B cell (primary cell): ENCODE measurements around the gene DGKB. TPM values are rescaled to one million over a fixed set of nuclear protein-coding genes. Genes with fewer than 3 reads are reported as not detected.

ENCODE experiments used
- ATAC-seq: fragments of 200-7000 bp; cut with Tn5 transposase; one replicate; pipeline ENCODE4 v1.10.0; 2021; ENCODE audit warnings: low read depth, mild to moderate bottlenecking, moderate number of reproducible peaks, moderate library complexity
- CTCF ChIA-PET: fragments of 350-600 bp; sonication (Branson Sonifier 250); formaldehyde crosslinking; loops from one replicate; lab custom pipeline; 2021; ENCODE audit warnings: antibody characterized with exemption, inconsistent platforms; lab: Charles Lee
- POLR2A ChIA-PET: fragments of 350-600 bp; sonication (Branson Sonifier 250); formaldehyde crosslinking; loops from one replicate; lab custom pipeline; 2021; ENCODE audit warnings: antibody characterized with exemption; lab: Charles Lee
- DNase-seq: peaks from one replicate; pipeline ENCODE4 v3.0.0; 2013
- H2AFZ ChIP-seq: 2 replicates; pipeline ENCODE4 v1.6.1; 2012; ENCODE audit warnings: mild to moderate bottlenecking, low read depth, low read length; ENCODE audit not compliant: insufficient read depth, poor library complexity, severe bottlenecking
- H3K27ac ChIP-seq, 2 donors: 1 replicate in 1 of 2; 2 replicates in 1 of 2; pipeline ENCODE4 v1.5.1; 2012 to 2013; ENCODE audit warnings: low read length in 2 of 2, mild to moderate bottlenecking in 2 of 2, moderate library complexity in 1 of 2
- H3K27me3 ChIP-seq, 4 experiments: fragments of 200-600 bp in 1 of 4; sonication (generic) in 1 of 4; replicated peaks in 1 of 4; 1 replicate in 2 of 4; 2 replicates in 2 of 4; pipeline versions ENCODE4 v1.6.1 to v1.7.0; 2013 to 2016; ENCODE audit warnings: low read length in 3 of 4, mild to moderate bottlenecking in 2 of 4, mixed read lengths in 1 of 4, moderate library complexity in 1 of 4; ENCODE audit not compliant: insufficient read depth in 4 of 4, control insufficient read depth in 3 of 4; ENCODE audit errors: control extremely low read depth in 1 of 4
- H3K36me3 ChIP-seq, 2 experiments: replicated peaks in 1 of 2; 1 replicate in 1 of 2; 2 replicates in 1 of 2; pipeline versions ENCODE4 v1.6.1 to v1.7.1; 2013; ENCODE audit warnings: low read length in 1 of 2; ENCODE audit not compliant: insufficient read depth in 2 of 2, control insufficient read depth in 1 of 2; ENCODE audit errors: control extremely low read depth in 1 of 2, extremely low read depth in 1 of 2
- H3K4me1 ChIP-seq, 2 donors: fragments of 200-600 bp in 1 of 2; sonication (generic) in 1 of 2; 1 replicate in 1 of 2; 2 replicates in 1 of 2; pipeline versions ENCODE4 v1.5.1 to v1.6.1; 2013 to 2017; ENCODE audit warnings: low read length in 2 of 2; ENCODE audit not compliant: control insufficient read depth in 2 of 2, insufficient read depth in 2 of 2
- H3K4me2 ChIP-seq: replicated peaks from 2 replicates; pipeline ENCODE3; 2012; ENCODE audit warnings: mild to moderate bottlenecking, low read depth, low read length; ENCODE audit not compliant: poor library complexity, severe bottlenecking
- H3K4me3 ChIP-seq, 5 experiments: fragments of 200-600 bp in 1 of 5; sonication (generic) in 1 of 5; 1 replicate in 3 of 5; 2 replicates in 2 of 5; pipeline versions ENCODE4 v1.5.1 to v1.7.0; 2011 to 2016; ENCODE audit warnings: low read length in 4 of 5, mild to moderate bottlenecking in 4 of 5, low read depth in 2 of 5, control low read depth in 1 of 5, moderate library complexity in 1 of 5; ENCODE audit not compliant: insufficient read depth in 1 of 5; ENCODE audit errors: control extremely low read depth in 1 of 5, extremely low read depth in 1 of 5
- H3K79me2 ChIP-seq: fragments of 200-600 bp; sonication (generic); one replicate; pipeline ENCODE4 v1.6.0; 2016; ENCODE audit warnings: low read length; ENCODE audit not compliant: control insufficient read depth, insufficient read depth
- H3K9ac ChIP-seq: fragments of 200-600 bp; sonication (generic); 2 replicates; pipeline ENCODE4 v1.6.1; 2017; ENCODE audit warnings: mild to moderate bottlenecking, low read length, moderate library complexity
- H3K9me3 ChIP-seq, 3 donors: one replicate each; pipeline versions ENCODE4 v1.6.1 to v1.7.1; 2013; ENCODE audit warnings: low read length in 2 of 3; ENCODE audit not compliant: control insufficient read depth in 2 of 3, insufficient read depth in 1 of 3; ENCODE audit errors: control extremely low read depth in 1 of 3
- H4K20me1 ChIP-seq: 2 replicates; pipeline ENCODE4 v1.6.0; 2012; ENCODE audit warnings: mild to moderate bottlenecking, low read length; ENCODE audit not compliant: insufficient read depth, control insufficient read depth, poor library complexity, severe bottlenecking
- H3K27ac Mint-ChIP-seq: one replicate; pipeline ENCODE4 v1.8.0; 2021; ENCODE audit warnings: mixed read lengths
- H3K27me3 Mint-ChIP-seq: one replicate; pipeline ENCODE4 v1.8.0; 2021; ENCODE audit warnings: mixed read lengths
- H3K4me1 Mint-ChIP-seq: one replicate; pipeline ENCODE4 v1.8.0; 2021; ENCODE audit warnings: mixed read lengths
- H3K4me3 Mint-ChIP-seq: one replicate; pipeline ENCODE4 v1.8.0; 2021; ENCODE audit warnings: mixed read lengths
- H3K9me3 Mint-ChIP-seq: one replicate; pipeline ENCODE4 v1.8.0; 2022; ENCODE audit warnings: mixed read lengths; ENCODE audit not compliant: insufficient read depth
- CTCF ChIP-seq: fragments of 200-600 bp; IDR thresholded peaks from one replicate; pipeline ENCODE4 v1.8.0; 2022; ENCODE audit warnings: antibody characterized with exemption, mild to moderate bottlenecking
- EZH2 ChIP-seq: IDR thresholded peaks from 2 replicates; pipeline ENCODE4 v1.6.1; 2012; ENCODE audit warnings: borderline replicate concordance, low read depth, mild to moderate bottlenecking, moderate library complexity, low read length; ENCODE audit not compliant: insufficient read depth, poor library complexity, severe bottlenecking
- WGBS: methylation state at CpG from one replicate; pipeline ENCODE4 v1.1.5; 2013; ENCODE audit warnings: missing lambda C conversion rate; ENCODE audit not compliant: insufficient coverage; 5-methylcytosine and 5-hydroxymethylcytosine counted together
- intact Hi-C: fragments of 100-400 bp; cut with micrococcal nuclease; formaldehyde crosslinking; loops from one replicate; pipeline ENCODE4 v1.10.0; 2022
- polyA plus RNA-seq: library from polyadenylated mRNA; depleted of rRNA; stranded (reverse); fragments of >200 nt; gene quantifications from 2 replicates; pipeline ENCODE4 v1.2.3, GENCODE V29; 2012
- total RNA-seq, 2 donors: library from RNA; stranded (reverse); fragments of 120-200 nt in 1 of 2; gene quantifications; 1 replicate in 1 of 2; 2 replicates in 1 of 2; pipeline versions ENCODE4 v1.2.3 to v1.2.4, GENCODE V29; 2013 to 2022

Gene DGKB
- total and polyA plus RNA-seq, 2 donors (not counting 1 experiment from before 2014, with no cell fraction given) = not detected

DNA sequence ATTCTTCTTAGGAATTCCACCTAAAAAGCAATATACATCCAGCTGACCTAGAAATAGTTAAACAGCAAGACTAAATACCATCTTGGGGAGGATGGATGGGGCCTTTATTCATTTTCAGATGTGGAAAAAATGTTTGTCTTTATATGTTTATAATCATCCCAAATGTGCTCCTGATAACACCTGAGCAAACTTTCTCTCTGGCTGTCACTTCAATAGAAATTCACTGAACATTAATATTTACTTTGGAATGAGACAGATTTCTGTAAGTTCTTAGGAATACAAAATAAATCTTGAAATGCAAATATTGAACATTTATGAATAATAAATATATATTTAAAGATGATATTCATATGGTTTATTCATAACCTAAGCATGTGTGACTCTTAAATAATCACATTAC is 185.4 kb downstream of the DGKB start:
- intact Hi-C loops = no loop called here
- Histone ChIP-seq H3K27me3 (no peaks in the 10 kb centered on the region), H3K79me2 (no peaks in the 10 kb centered on the region), H3K9me3 (no peaks in the 10 kb centered on the region), H3K36me3 (no peaks in the 10 kb centered on the region), H3K4me3 (no peak overlapping the region), H2AFZ (no peak overlapping the region), H4K20me1 (no peaks in the 10 kb centered on the region), H3K4me2 (no peak overlapping the region), H3K9ac (no peak overlapping the region), H3K27ac (no peak overlapping the region), H3K4me1 (no peaks in the 10 kb centered on the region)
- Mint-ChIP-seq H3K27ac (no peak overlapping the region), H3K4me3 (no peak overlapping the region), H3K27me3 (no peaks in the 10 kb centered on the region), H3K9me3 (no peaks in the 10 kb centered on the region), H3K4me1 (no peaks in the 10 kb centered on the region)
- ChIA-PET POLR2A (no interaction called here), CTCF (no interaction called here)
- DNase-seq (no peak), ATAC-seq (no peak)
- no peak for TF ChIP-seq CTCF
- TF ChIP-seq EZH2 = no peak

GRCh38 chr7:14714161-14714728 is 188.3 kb downstream of the DGKB start:
- H3K9me3 Mint-ChIP-seq = no peaks in the 10 kb centered on the region
- ChIA-PET POLR2A (no interaction called here), CTCF (no interaction called here)
- no peak overlapping the region for H3K4me2 ChIP-seq
- H3K4me3 Mint-ChIP-seq = no peak overlapping the region
- no peaks in the 10 kb centered on the region for H3K27me3 Mint-ChIP-seq
- H3K4me1 Mint-ChIP-seq = no peaks in the 10 kb centered on the region
- no peak overlapping the region for H3K27ac ChIP-seq
- H2AFZ ChIP-seq = no peak overlapping the region
- H3K4me3 ChIP-seq = no peak overlapping the region
- no peak overlapping the region for H3K9ac ChIP-seq
- no peaks in the 10 kb centered on the region for H3K9me3 ChIP-seq
- intact Hi-C loops = no loop called here
- TF ChIP-seq EZH2 = no peak
- TF ChIP-seq CTCF = no peak
- no peaks in the 10 kb centered on the region for H3K4me1 ChIP-seq
- H4K20me1 ChIP-seq = no peaks in the 10 kb centered on the region
- no CpG with 5 or more reads among the region's 3 CpGs for WGBS
- DNase-seq (no peak), ATAC-seq (no peak)
- no peaks in the 10 kb centered on the region for H3K79me2 ChIP-seq
- H3K36me3 ChIP-seq = no peaks in the 10 kb centered on the region
- H3K27me3 ChIP-seq = no peaks in the 10 kb centered on the region
- H3K27ac Mint-ChIP-seq = no peak overlapping the region
